Tibial nerve (tissue), 4 donors: ENCODE results near the gene COBL. TPM values are rescaled to one million over a fixed set of nuclear protein-coding genes. Genes with fewer than 3 reads are reported as not detected.

Source experiments
- DNase-seq, 2 donors: peaks; one replicate each; pipeline ENCODE4 v3.0.0-alpha.2; 2019; ENCODE audit warnings: low spot score in 2 of 2
- H3K27ac ChIP-seq, 4 donors: fragments of 200-600 bp; sonication (generic) in 3 of 4; one replicate each; pipeline ENCODE4 v1.5.1; 2017 to 2019; ENCODE audit warnings: mild to moderate bottlenecking in 1 of 4
- H3K27me3 ChIP-seq, 2 donors: fragments of 200-600 bp; sonication (generic) in 1 of 2; one replicate each; pipeline versions ENCODE4 v1.5.1 to v1.6.0; 2017 to 2019
- H3K36me3 ChIP-seq, 3 donors: fragments of 200-600 bp; sonication (generic); one replicate each; pipeline ENCODE4 v1.5.1; 2018 to 2019
- H3K4me1 ChIP-seq, 4 donors: fragments of 200-600 bp; sonication (generic) in 3 of 4; one replicate each; pipeline ENCODE4 v1.5.1; 2017 to 2019
- H3K4me3 ChIP-seq, 4 donors: fragments of 200-600 bp; sonication (generic) in 3 of 4; one replicate each; pipeline ENCODE4 v1.5.1; 2017 to 2019; ENCODE audit warnings: mild to moderate bottlenecking in 1 of 4, moderate library complexity in 1 of 4
- H3K9me3 ChIP-seq, 4 donors: fragments of 200-600 bp; sonication (generic) in 3 of 4; one replicate each; pipeline ENCODE4 v1.5.1; 2017 to 2019
- EP300 ChIP-seq, 2 donors: sonication (generic); formaldehyde crosslinking; IDR thresholded peaks; one replicate each; pipeline ENCODE4 v1.6.1; 2017; ENCODE audit warnings: antibody characterized with exemption in 2 of 2, mild to moderate bottlenecking in 1 of 2
- POLR2A ChIP-seq, 2 donors: fragments of 450-650 bp; IDR thresholded peaks; one replicate each; pipeline ENCODE4 v1.6.1; 2017; ENCODE audit warnings: antibody characterized with exemption in 2 of 2, mild to moderate bottlenecking in 2 of 2, moderate library complexity in 2 of 2
- WGBS, 2 donors: methylation state at CpG; one replicate each; pipeline ENCODE4 v1.1.5; 2018; 5-methylcytosine and 5-hydroxymethylcytosine counted together
- total RNA-seq, 4 donors: library from RNA; depleted of rRNA; stranded (reverse); fragments of >200 nt; gene quantifications; one replicate each; pipeline ENCODE4 v1.1.0, GENCODE V29; 2016
- TF ChIP-seq, protein P1 (sequence below), 5 experiments: fragments of 200-600 bp in 3 of 5; fragments of 450-650 bp in 2 of 5; sonication (generic) in 3 of 5; IDR thresholded peaks; one replicate each; pipeline ENCODE4 v1.5.1; 2016 to 2019; ENCODE audit warnings: antibody characterized with exemption in 5 of 5, mild to moderate bottlenecking in 3 of 5, moderate library complexity in 2 of 5

COBL gene
- total RNA-seq, 4 donors from 2014 or later, result 6.3 to 18.1 (median 8.1) TPM

DNA sequence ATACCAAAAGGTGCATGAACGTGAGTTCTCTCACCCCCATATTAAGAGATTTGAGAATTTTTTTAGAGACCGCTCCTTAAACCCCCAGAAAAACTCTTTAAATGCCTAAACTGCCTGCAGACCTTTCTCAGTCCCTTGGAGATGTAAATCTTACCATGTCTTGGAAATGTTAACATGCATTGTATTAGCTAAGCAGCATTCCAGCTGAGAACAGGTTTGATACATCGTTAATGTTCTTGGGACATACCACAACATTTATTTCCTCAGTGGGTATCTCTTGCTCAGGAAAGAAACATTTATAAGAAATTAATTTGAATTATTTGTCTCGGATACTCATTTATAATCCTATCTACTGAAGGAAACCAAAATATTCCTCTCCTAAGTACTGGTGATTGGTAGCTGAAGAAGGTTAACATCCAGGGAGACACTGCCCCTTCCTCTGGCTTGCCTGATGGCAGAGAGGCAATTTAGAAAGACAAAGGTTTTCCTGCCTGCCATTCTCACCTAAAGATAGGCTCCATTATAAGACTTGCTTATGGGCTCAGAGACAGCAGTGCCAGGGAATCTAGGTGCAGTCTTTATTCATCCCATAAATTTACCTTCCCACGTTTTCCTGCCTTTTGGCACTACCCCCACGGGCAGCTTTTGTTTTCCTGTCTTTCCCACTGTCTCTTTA, 141.2 kb downstream of the COBL start:
- Histone ChIP-seq H3K36me3 (no peaks in the 10 kb centered on the region), H3K4me1 (peaks cover 0 to 7% (median 0%) of the 10 kb centered on the region in 4 donors), H3K9me3 (no peaks in the 10 kb centered on the region), H3K27me3 (no peaks in the 10 kb centered on the region), H3K27ac (no peak overlapping the region), H3K4me3 (no peak overlapping the region)
- TF ChIP-seq, protein P1, sequence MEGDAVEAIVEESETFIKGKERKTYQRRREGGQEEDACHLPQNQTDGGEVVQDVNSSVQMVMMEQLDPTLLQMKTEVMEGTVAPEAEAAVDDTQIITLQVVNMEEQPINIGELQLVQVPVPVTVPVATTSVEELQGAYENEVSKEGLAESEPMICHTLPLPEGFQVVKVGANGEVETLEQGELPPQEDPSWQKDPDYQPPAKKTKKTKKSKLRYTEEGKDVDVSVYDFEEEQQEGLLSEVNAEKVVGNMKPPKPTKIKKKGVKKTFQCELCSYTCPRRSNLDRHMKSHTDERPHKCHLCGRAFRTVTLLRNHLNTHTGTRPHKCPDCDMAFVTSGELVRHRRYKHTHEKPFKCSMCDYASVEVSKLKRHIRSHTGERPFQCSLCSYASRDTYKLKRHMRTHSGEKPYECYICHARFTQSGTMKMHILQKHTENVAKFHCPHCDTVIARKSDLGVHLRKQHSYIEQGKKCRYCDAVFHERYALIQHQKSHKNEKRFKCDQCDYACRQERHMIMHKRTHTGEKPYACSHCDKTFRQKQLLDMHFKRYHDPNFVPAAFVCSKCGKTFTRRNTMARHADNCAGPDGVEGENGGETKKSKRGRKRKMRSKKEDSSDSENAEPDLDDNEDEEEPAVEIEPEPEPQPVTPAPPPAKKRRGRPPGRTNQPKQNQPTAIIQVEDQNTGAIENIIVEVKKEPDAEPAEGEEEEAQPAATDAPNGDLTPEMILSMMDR (IDR thresholded peaks at IDR 0.05), result no peak
- TF ChIP-seq POLR2A (IDR thresholded peaks at IDR 0.05), result no peak
- TF ChIP-seq EP300 (IDR thresholded peaks at IDR 0.05), result no peak
- 61% methylated on average over 6 of the region's 6 CpGs for WGBS, 2 donors
- no peak for DNase-seq

DNA sequence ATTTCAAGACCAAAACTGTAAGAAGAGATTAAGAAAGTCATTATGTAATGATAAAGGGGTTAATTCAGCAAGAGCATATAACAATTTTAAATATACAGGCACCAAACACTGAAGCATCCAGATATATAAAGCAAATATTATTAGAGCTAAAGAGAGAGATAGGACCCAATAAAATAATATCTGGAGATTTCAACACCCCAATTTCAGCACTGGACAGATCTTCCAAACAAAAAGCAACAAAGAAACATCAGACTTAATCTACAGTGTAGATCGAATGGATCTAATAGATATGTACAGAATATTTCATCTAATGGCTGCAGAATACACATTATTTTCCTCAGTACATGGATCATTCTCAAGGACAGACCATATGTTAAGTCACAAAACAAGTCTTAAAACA, 151.3 kb downstream of the COBL start:
- Histone ChIP-seq H3K9me3 (no peaks in the 10 kb centered on the region), H3K27me3 (no peaks in the 10 kb centered on the region), H3K27ac (no peak overlapping the region), H3K36me3 (no peaks in the 10 kb centered on the region), H3K4me1 (peaks cover 0 to 17% (median 0%) of the 10 kb centered on the region in 4 donors), H3K4me3 (no peak overlapping the region)
- WGBS, 2 donors, result 76 to 81% methylated on average over 1 of the region's 1 CpG
- no peak for TF ChIP-seq POLR2A (IDR thresholded peaks at IDR 0.05)
- TF ChIP-seq, protein P1 (IDR thresholded peaks at IDR 0.05), result no peak
- TF ChIP-seq EP300 (IDR thresholded peaks at IDR 0.05), result no peak
- DNase-seq, result no peak

DNA sequence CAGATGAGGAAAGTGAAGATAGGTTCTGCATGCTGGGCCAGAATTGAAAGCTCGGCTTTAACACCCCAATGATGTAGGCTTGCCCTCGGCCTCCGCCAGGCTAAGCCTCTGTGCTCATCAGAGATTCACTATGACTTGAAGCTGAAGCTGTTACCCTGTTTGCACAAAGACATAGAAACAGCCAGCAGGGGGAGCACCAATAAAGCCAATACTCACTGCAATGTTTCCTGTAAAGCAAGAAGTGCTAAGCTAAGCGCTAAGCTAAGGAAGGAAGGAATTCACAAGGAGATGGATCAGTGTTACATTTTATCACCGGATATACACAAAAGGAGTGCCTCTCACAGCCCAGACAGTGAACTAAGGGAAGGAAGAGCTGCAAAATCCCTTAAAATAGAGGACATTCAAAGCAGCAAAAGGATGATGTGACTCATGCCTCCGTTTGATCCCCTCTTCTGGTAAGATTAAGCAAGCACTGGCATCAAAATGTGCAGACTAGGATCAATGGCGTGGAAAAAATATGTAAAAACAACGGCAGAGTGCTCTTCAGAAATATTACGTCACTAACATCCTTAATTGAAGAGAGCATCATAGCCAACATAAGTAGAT, 153.8 kb downstream of the COBL start:
- WGBS, 2 donors, result 14 to 16% methylated on average over 9 of the region's 9 CpGs
- no peaks in the 10 kb centered on the region for H3K9me3 ChIP-seq
- DNase-seq, result peak; percentile 66 to 93
- TF ChIP-seq, protein P1 (IDR thresholded peaks at IDR 0.05), result peak; percentile 68 to 82 (median 75)
- TF ChIP-seq EP300 (IDR thresholded peaks at IDR 0.05) (no peak), POLR2A (IDR thresholded peaks at IDR 0.05) (no peak)
- H3K27me3 ChIP-seq, result no peaks in the 10 kb centered on the region
- peaks cover 0 to 17% (median 0%) of the 10 kb centered on the region in 4 donors for H3K4me1 ChIP-seq
- H3K36me3 ChIP-seq, result no peaks in the 10 kb centered on the region
- no peak overlapping the region for H3K4me3 ChIP-seq
- no peak overlapping the region for H3K27ac ChIP-seq

DNA sequence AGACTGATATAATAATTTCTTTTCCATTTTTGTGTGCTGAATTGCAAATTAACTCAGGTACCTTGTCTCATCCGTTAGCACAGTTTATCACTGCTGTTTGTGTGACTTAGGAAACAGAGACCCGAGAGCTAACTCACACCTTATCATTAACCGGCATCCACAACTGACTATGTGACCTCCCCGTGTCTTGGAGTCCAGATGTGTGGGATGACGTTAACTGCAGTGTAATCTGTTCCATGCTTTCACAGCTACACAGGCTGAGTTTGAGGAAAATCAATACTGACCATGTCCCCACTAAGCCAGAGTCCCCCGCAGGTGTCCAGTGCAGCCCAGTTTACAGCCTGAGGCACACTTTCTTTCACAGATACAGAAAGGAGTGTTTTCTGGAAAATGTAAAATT, 154.7 kb downstream of the COBL start:
- Histone ChIP-seq H3K4me1 (peaks cover 0 to 25% (median 0%) of the 10 kb centered on the region in 4 donors), H3K36me3 (no peaks in the 10 kb centered on the region), H3K27me3 (no peaks in the 10 kb centered on the region), H3K9me3 (no peaks in the 10 kb centered on the region), H3K27ac (no peak overlapping the region), H3K4me3 (no peak overlapping the region)
- 79% methylated on average over 6 of the region's 6 CpGs for WGBS, 2 donors
- no peak for DNase-seq
- TF ChIP-seq POLR2A (IDR thresholded peaks at IDR 0.05), result no peak
- TF ChIP-seq, protein P1 (IDR thresholded peaks at IDR 0.05), result no peak
- no peak for TF ChIP-seq EP300 (IDR thresholded peaks at IDR 0.05)

DNA sequence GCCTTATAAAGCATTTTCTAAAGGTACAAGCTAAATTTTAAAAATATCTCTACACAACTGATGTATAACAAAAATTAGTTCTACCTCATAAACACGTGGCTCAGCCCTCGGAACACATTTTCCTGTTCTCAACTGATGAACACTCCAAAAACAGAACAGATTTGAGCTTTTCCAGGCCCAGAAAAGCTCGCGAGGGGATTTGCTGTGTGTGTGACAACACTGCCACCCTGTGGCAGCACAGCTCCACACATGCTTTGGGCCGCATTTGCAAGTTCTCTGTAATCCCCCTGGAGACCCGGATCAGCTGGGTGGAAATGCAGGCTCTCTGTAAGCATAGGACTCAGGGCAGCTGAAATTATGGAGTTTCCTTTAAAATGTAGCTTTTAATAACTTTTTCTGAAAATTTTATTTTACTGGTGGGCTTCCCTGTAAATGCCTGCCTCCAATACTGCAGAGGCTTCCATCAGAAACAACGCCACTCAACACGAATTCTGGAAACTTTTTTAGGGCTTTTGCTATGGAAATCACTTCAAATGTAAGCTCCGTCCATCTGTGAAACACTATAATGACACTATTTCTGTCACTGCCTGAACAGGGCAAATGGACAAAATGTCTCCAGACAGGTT, 155.5 kb downstream of the COBL start:
- peak overlapping the region in 2 of 4 donors; percentile 53 to 63 for H3K27ac ChIP-seq
- WGBS, 2 donors, result 22 to 23% methylated on average over 9 of the region's 9 CpGs
- H3K36me3 ChIP-seq, result no peaks in the 10 kb centered on the region
- no peaks in the 10 kb centered on the region for H3K9me3 ChIP-seq
- peak; percentile 40 to 68 for DNase-seq
- TF ChIP-seq EP300 (IDR thresholded peaks at IDR 0.05), result no peak
- TF ChIP-seq, protein P1 (IDR thresholded peaks at IDR 0.05), result peak; percentile 87 to 91 (median 88)
- no peak overlapping the region for H3K4me3 ChIP-seq
- H3K27me3 ChIP-seq, result no peaks in the 10 kb centered on the region
- peaks cover 0 to 25% (median 0%) of the 10 kb centered on the region in 4 donors for H3K4me1 ChIP-seq
